ENCODE measurements around the gene SLC7A11. TPM values are rescaled to one million over a fixed set of nuclear protein-coding genes. Genes with fewer than 3 reads are reported as not detected.

SLC7A11 gene
- total RNA-seq, 1 experiment from 2014 or later = 10.1 TPM

DNA sequence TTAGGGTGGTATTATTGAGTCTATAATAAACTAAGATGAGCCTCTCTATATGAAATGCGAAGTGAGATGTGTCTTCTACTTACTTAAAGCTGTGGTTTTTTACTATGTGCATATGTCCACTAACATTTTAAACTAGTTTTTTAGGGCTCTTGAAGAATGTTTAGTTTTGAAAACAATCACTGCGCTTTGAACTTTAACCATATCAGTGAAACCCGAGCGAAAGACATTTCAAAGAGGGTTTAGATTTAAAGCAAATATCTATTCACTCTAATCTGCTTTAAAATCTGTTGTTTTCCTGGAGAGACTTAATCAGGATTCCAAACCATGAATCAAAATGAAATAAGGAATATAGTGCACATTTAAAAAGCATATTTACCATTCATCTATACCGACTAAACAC lies 24.8 kb upstream of the SLC7A11 start:
- POLR2A ChIA-PET = no interaction called here
- Mint-ChIP-seq H3K9me3 (no peaks in the 10 kb centered on the region), H3K4me3 (no peak overlapping the region), H3K27ac (no peak overlapping the region), H3K4me1 (peaks cover 2% of the 10 kb centered on the region), H3K27me3 (ENCODE audit: low read depth) (no peaks in the 10 kb centered on the region), H3K36me3 (no peaks in the 10 kb centered on the region)
- ATAC-seq = no peak
- no peak for TF ChIP-seq IRF1 (CRISPR knock-in tag; IDR thresholded peaks at IDR 0.05)
- no peak for TF ChIP-seq SOX15 (CRISPR knock-in tag; IDR thresholded peaks at IDR 0.05)
- TF ChIP-seq MAX (CRISPR knock-in tag; IDR thresholded peaks at IDR 0.05) = no peak
- TF ChIP-seq SP1 (CRISPR knock-in tag; conservative IDR thresholded peaks at IDR 0.05) = no peak
- TF ChIP-seq SMAD4 (CRISPR knock-in tag; IDR thresholded peaks at IDR 0.05) = no peak
- TF ChIP-seq ZNF232 (CRISPR knock-in tag; IDR thresholded peaks at IDR 0.05) = no peak
- no peak for TF ChIP-seq NR3C1 (CRISPR knock-in tag; conservative IDR thresholded peaks at IDR 0.05; ENCODE audit: low read depth)
- TF ChIP-seq GABPB1 (CRISPR knock-in tag; IDR thresholded peaks at IDR 0.05) = no peak
- no peak for TF ChIP-seq STAT6 (CRISPR knock-in tag; conservative IDR thresholded peaks at IDR 0.05; ENCODE audit: low read depth)
- TF ChIP-seq IRF2 (CRISPR knock-in tag; IDR thresholded peaks at IDR 0.05; ENCODE audit: borderline replicate concordance, low read depth) = no peak
- TF ChIP-seq ZBTB21 (CRISPR knock-in tag; IDR thresholded peaks at IDR 0.05; ENCODE audit: borderline replicate concordance) = no peak
- TF ChIP-seq ZNF425 (CRISPR knock-in tag; conservative IDR thresholded peaks at IDR 0.05) = no peak
- no peak for TF ChIP-seq ATF1 (CRISPR knock-in tag; IDR thresholded peaks at IDR 0.05)
- CTCF ChIA-PET = no interaction called here
- no peak for DNase-seq (ENCODE audit: low spot score)

DNA sequence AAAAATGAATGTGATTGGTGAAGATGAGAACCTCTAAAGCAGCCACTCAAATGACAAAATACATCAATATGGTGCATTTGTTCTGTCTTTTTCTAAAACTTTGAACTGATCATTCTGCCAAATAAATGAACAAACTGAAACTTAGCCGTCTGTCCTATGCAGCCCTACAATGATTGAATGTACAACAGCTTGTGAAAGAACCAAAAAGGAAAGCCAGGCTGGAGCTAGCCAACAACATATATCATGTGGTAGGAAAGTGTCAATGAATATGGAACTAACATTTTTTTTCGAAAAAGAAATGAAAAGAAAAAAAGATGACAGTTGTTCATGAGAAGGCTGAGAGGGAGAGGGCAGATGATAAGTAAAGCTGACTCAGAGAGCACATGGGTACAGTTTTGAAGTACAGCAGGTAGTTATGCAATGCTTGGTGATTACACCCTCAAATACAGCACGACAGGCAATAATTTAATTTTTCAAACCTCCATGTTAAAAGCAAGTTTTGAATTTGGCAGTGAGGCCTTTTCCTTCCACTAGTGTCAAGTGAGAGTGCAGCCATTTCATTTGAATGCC lies 21.2 kb upstream of the SLC7A11 start:
- no peak for TF ChIP-seq TEAD1 (CRISPR knock-in tag; IDR thresholded peaks at IDR 0.05)
- TF ChIP-seq, protein P1, sequence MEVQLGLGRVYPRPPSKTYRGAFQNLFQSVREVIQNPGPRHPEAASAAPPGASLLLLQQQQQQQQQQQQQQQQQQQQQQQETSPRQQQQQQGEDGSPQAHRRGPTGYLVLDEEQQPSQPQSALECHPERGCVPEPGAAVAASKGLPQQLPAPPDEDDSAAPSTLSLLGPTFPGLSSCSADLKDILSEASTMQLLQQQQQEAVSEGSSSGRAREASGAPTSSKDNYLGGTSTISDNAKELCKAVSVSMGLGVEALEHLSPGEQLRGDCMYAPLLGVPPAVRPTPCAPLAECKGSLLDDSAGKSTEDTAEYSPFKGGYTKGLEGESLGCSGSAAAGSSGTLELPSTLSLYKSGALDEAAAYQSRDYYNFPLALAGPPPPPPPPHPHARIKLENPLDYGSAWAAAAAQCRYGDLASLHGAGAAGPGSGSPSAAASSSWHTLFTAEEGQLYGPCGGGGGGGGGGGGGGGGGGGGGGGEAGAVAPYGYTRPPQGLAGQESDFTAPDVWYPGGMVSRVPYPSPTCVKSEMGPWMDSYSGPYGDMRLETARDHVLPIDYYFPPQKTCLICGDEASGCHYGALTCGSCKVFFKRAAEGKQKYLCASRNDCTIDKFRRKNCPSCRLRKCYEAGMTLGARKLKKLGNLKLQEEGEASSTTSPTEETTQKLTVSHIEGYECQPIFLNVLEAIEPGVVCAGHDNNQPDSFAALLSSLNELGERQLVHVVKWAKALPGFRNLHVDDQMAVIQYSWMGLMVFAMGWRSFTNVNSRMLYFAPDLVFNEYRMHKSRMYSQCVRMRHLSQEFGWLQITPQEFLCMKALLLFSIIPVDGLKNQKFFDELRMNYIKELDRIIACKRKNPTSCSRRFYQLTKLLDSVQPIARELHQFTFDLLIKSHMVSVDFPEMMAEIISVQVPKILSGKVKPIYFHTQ (CRISPR knock-in tag; IDR thresholded peaks at IDR 0.05) = no peak
- TF ChIP-seq, protein P2, sequence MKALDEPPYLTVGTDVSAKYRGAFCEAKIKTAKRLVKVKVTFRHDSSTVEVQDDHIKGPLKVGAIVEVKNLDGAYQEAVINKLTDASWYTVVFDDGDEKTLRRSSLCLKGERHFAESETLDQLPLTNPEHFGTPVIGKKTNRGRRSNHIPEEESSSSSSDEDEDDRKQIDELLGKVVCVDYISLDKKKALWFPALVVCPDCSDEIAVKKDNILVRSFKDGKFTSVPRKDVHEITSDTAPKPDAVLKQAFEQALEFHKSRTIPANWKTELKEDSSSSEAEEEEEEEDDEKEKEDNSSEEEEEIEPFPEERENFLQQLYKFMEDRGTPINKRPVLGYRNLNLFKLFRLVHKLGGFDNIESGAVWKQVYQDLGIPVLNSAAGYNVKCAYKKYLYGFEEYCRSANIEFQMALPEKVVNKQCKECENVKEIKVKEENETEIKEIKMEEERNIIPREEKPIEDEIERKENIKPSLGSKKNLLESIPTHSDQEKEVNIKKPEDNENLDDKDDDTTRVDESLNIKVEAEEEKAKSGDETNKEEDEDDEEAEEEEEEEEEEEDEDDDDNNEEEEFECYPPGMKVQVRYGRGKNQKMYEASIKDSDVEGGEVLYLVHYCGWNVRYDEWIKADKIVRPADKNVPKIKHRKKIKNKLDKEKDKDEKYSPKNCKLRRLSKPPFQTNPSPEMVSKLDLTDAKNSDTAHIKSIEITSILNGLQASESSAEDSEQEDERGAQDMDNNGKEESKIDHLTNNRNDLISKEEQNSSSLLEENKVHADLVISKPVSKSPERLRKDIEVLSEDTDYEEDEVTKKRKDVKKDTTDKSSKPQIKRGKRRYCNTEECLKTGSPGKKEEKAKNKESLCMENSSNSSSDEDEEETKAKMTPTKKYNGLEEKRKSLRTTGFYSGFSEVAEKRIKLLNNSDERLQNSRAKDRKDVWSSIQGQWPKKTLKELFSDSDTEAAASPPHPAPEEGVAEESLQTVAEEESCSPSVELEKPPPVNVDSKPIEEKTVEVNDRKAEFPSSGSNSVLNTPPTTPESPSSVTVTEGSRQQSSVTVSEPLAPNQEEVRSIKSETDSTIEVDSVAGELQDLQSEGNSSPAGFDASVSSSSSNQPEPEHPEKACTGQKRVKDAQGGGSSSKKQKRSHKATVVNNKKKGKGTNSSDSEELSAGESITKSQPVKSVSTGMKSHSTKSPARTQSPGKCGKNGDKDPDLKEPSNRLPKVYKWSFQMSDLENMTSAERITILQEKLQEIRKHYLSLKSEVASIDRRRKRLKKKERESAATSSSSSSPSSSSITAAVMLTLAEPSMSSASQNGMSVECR (CRISPR knock-in tag; IDR thresholded peaks at IDR 0.05; ENCODE audit: borderline replicate concordance) = no peak
- ChIA-PET CTCF (no interaction called here), POLR2A (no interaction called here)
- no peaks in the 10 kb centered on the region for H3K36me3 Mint-ChIP-seq
- H3K27ac Mint-ChIP-seq = no peak overlapping the region
- no peak overlapping the region for H3K4me3 Mint-ChIP-seq
- peaks cover 13% of the 10 kb centered on the region for H3K4me1 Mint-ChIP-seq
- no peaks in the 10 kb centered on the region for H3K9me3 Mint-ChIP-seq
- no peak for ATAC-seq
- DNase-seq (ENCODE audit: low spot score) = no peak
- H3K27me3 Mint-ChIP-seq (ENCODE audit: low read depth) = no peaks in the 10 kb centered on the region

Data from WTC11 (cell line).